GOT3 (cell line): ENCODE data around the gene MPG.
"Not testable (repeated sequence)": the region's sequence is repeated elsewhere in the genome, so short reads cannot be mapped to it uniquely, and the experiment has no call there.

ENCODE experiments used
- DNase-seq: peaks from one replicate; lab custom pipeline; 2025; ENCODE audit warnings: mixed read lengths; lab: John Stamatoyannopoulos, UW

Gene MPG

GRCh38 chr16:112153-112840, 34.3 kb downstream of the MPG start:
- no peak for DNase-seq

DNA sequence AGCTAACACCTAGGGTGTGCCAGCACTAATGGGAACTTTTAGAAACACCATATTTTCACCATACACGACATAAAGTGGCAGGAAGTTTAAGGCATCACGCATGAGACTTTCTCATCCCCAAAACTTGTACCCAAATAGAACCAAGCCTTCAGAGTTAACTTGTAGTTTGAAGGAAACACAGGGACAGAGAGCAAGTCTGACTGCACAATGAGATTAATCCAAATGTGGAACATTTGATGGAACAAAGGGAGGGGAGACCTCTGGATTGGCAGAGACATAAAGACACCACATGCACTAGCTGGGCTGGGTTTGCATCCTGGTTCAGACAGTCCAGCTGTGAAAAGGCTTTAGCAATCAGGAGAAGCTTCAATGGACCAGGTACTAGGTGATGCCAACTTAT, 36.3 kb downstream of the MPG start:
- DNase-seq = no peak

GRCh38 chr16:116015-116414, 38.0 kb downstream of the MPG start:
- DNase-seq = no peak

DNA sequence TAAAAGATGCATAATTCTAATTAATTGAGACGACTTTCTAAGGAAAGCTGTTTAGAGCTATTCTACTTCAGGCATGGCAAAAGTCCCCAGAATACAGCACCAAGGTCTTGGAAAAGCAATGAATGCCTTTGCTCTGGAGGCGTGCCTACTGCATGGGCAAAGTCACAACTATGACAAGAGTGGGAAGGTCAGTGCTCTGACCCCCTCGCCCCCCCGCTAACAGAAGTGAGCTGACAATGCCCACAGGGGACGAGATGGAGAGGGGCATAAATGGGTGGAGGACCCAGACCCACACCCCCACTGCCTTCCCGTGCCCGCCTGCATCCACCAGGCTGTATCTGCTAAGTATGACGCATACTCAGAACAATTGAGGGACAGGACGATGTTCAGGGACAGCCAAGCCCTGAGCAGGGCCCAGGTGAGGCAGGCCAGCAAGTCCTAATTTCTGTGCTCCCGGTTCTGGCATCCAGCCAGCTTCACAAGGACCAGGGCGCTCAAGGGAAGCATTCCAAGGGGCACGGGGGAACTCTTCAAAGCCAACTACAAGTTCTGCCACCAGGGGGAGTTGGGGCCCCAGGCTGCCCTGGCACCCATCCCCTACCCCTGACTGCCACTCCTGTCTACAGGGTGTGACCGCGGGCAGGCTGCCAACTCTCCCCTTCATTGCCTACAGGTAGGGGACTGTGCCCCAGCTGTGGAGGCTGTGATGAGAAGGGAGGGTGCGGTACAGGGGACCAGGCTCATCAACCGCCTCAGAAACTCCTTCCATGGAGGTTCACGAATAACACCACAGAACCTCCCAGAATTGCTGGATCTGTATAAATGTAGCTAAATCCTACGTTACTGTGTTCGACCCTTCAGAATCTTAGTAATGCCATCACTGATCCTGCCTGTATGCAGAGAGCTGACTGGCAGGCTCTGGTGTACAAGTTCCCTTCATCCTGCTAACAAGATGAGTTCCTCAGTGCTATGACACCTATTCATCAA, 39.6 kb downstream of the MPG start:
- DNase-seq = no peak

GRCh38 chr16:118857-119256, 40.8 kb downstream of the MPG start:
- DNase-seq = no peak

- no peak for DNase-seq
Measured at GRCh38 chr16:119295-119694, 41.3 kb downstream of the MPG start.

GRCh38 chr16:119835-120491, 41.9 kb downstream of the MPG start:
- no peak for DNase-seq

DNA sequence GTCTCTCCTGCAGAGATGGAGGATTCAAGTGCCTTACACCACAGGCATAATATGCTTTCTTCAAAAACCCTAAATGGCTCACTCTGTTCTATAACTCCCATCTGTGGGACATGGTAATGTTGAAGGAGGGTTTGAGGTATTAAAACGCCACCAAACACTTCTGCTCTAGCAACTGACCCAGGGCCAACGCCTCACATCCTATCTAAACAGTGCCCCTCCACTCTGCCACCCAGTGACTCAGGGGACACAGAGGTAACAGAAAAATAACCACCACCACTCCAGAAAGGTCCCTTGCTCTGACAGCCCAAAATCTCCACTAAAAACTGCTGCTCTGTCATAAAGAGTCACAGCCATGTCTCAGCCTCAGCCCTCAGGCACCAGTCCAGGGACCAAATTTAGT, 42.7 kb downstream of the MPG start:
- DNase-seq = no peak

DNA sequence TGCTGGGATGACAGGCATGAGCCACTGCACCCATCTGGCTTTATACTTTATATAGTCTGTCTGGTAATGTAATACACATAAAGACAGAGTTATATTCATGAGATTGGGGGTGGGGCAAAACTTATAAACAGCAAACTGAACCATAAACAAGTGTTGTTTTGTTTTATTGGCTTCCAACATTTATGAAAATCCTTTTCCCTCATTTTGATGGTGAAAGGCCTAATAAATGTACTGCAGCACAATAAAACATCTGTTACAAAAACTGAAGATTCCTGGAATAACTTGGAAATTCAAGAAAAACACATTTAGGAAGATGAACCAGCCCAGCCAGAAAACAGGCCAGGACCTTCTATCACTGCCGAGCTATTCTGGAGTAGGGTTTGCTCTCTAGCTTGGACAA, 44.3 kb downstream of the MPG start:
- no peak for DNase-seq

DNA sequence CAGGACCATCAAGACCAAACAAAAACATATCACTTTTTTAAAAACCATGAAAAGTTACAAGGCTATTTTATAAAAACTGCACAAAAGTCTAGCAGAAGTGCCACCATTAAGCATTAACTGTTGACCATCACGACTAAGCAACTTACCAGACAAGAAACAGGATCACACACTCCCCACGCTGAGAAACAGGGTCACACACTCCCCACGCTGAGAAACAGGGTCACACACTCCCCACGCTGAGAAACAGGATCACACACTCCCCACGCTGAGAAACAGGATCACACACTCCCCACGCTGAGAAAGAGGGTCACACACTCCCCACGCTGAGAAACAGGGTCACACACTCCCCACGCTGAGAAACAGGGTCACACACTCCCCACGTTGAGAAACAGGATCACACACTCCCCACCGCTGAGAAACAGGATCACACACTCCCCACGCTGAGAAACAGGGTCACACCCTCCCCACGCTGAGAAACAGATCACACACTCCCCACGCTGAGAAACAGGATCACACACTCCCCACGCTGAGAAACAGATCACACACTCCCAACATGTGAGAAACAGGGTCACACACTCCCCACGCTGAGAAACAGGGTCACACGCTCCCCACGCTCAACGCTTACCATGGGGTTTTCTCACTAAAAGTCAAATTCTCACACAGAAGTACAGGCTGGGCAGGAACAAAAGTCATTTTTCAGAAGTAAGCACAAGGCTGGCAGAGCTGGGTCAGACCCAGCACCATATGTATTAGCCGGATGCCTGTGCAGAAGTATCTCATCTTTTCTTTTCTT, 45.7 kb downstream of the MPG start:
- not testable (repeated sequence) for DNase-seq

DNA sequence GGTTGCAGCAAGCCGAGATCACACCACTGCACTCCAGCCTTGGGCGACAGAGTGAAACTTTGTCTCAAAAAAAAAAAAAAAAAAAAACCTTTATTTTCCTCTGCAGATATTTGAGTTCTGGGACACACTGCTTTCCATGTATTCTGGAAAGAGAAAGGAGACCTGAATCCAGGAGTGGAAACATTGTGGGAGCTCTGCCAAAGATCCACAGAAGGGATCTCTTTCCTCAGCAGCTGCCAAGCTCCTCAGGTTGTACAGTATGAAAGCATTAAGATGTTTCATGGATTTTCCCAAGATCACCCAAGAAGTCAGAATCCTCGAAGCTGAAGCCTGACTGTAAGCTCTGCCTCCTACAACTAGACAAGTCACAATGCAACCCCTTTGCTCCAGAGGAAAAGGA, 47.0 kb downstream of the MPG start:
- DNase-seq = no peak

DNA sequence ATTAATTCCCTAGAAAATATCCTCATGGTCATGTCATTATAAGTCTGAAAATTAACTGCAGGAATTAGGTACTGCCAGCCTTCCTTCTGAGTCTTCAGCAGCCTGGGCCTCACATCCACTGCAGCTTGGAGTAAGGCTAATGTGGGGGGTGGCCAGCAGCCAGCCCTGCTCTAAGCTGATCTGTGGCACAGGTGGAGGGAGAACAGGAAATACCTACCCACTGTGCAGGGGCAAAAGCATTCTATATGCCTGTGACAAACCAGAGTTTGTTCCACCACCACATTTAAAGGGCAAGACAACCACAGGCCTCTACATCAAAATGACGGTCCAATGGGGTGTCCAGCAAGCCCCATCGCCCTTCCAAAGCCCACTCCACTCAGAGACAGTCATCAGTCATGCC, 51.0 kb downstream of the MPG start:
- DNase-seq = no peak

DNA sequence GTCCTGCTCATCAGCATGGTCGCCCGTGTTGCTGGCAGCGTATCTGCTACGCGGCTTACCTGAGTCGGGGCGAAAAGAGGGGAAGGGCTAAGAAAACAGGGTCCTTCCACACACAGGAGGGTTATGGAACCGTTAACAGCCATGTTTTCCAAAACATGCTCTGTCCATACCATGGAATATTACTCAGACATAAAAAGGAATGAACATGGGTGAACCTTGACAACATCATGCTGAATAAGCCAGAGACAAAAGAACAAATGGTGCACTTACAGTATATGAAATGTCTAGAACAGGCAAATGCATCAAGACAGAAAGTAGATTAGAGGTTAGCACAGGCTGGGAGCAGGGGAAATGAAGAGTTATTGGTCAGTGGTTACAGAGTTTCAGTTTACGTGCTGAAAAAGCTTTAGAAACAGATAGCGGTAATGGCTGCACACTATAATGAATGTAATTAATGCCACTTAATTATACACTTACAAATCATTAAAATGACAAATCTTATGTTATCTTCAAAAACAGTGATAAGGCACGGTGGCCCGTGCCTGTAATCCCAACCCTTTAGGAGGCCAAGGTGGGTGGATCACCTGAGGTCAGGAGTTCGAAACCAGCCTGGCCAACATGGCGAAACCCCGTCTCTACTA, 52.6 kb downstream of the MPG start:
- no peak for DNase-seq

- DNase-seq = no peak
Measured at GRCh38 chr16:132120-132519, 54.1 kb downstream of the MPG start.

DNA sequence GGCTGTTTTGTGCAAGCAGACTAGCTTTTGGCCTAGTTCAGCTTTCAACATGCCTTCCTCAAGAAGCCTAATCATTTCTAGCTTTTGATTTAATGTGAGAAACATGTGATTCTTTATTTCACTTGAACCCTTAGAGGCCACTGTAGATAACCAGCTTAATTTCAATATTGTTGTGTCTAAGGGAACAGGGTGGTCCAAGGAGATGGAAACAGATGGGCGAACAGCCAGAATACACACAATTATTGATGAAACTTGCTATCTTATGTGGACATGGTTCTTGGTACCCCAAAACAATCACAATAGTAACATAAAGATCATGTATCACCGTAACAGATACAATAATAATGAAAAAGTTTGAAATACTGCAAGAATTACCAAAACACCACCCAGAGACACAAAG, 55.7 kb downstream of the MPG start:
- no peak for DNase-seq
